NCI-H345 treated with DMSO at 0.1 percent for 48 hours (cell line): ENCODE data around the gene TIMELESS.
A peak's percentile ranks its signal among the peaks of the same experiment; 100 is the strongest.
"Not testable (repeated sequence)": the region's sequence is repeated elsewhere in the genome, so short reads cannot be mapped to it uniquely, and the experiment has no call there.

Experiments used
- DNase-seq: peaks from one replicate; lab custom pipeline; 2025; ENCODE audit not compliant: unreplicated experiment; lab: John Stamatoyannopoulos, UW

Gene TIMELESS

GRCh38 chr12:56448860-56449621 lies at the start of gene TIMELESS:
TSS of gene TIMELESS (minus strand) at chr12:56449426. CDS start at chr12:56434170, 15,256 bp downstream.
- peak; percentile 80 for DNase-seq

- DNase-seq, result not testable (repeated sequence)
Measured at GRCh38 chr12:56498126-56498902, 49.1 kb upstream of the TIMELESS start.

GRCh38 chr12:56496704-56497103 lies 47.5 kb upstream of the TIMELESS start:
- not testable (repeated sequence) for DNase-seq

GRCh38 chr12:56494481-56494880 lies 45.3 kb upstream of the TIMELESS start:
- not testable (repeated sequence) for DNase-seq

GRCh38 chr12:56494106-56494415 lies 44.8 kb upstream of the TIMELESS start:
- not testable (repeated sequence) for DNase-seq

- DNase-seq, result not testable (repeated sequence)
Measured at GRCh38 chr12:56493409-56494105, 44.3 kb upstream of the TIMELESS start.

- no peak for DNase-seq
Measured at GRCh38 chr12:56490360-56490759, 41.1 kb upstream of the TIMELESS start.

- DNase-seq, result peak; percentile 74
Measured at GRCh38 chr12:56488041-56488955, 39.1 kb upstream of the TIMELESS start, which contains the start of gene GLS2. TSS of gene GLS2 (minus strand) at chr12:56488161. CDS start at chr12:56488118, 43 bp downstream.

- peak; percentile 41 for DNase-seq
Measured at GRCh38 chr12:56487448-56488040, 38.3 kb upstream of the TIMELESS start.

- no peak for DNase-seq
Measured at GRCh38 chr12:56486694-56487093, 37.5 kb upstream of the TIMELESS start.

GRCh38 chr12:56484566-56484965 lies 35.3 kb upstream of the TIMELESS start:
- DNase-seq, result no peak

- no peak for DNase-seq
Measured at GRCh38 chr12:56479625-56480024, 30.4 kb upstream of the TIMELESS start.

GRCh38 chr12:56477521-56478225 lies 28.4 kb upstream of the TIMELESS start:
- DNase-seq, result no peak

GRCh38 chr12:56476972-56477432 lies 27.8 kb upstream of the TIMELESS start:
- no peak for DNase-seq

GRCh38 chr12:56476143-56476542 lies 26.9 kb upstream of the TIMELESS start:
- no peak for DNase-seq

- no peak for DNase-seq
Measured at GRCh38 chr12:56474389-56474788, 25.2 kb upstream of the TIMELESS start.

- DNase-seq, result no peak
Measured at GRCh38 chr12:56469007-56469930, 20.0 kb upstream of the TIMELESS start.
